SU-DHL-6 (cell line): ENCODE measurements around the gene NOS1AP.

ENCODE experiments used
- H2AFZ ChIP-seq: fragments of 200-600 bp; sonication (generic); 2 replicates; pipeline ENCODE4 v1.6.1; 2014; ENCODE audit warnings: low read depth, mild to moderate bottlenecking, moderate library complexity, mixed read lengths, antibody characterized with exemption, low read length; ENCODE audit not compliant: severe bottlenecking
- H3F3A ChIP-seq: fragments of 200-600 bp; shearing (Covaris generic); 2 replicates; pipeline ENCODE4 v1.6.0; 2016; ENCODE audit warnings: antibody characterized with exemption, mild to moderate bottlenecking; ENCODE audit not compliant: insufficient read depth
- H3K27ac ChIP-seq: fragments of 200-600 bp; sonication (generic); 2 replicates; pipeline ENCODE4 v1.5.1; 2016; ENCODE audit warnings: low read depth, mild to moderate bottlenecking, low read length, moderate library complexity, mixed read lengths
- H3K27me3 ChIP-seq: fragments of 200-600 bp; sonication (generic), shearing (Covaris generic); 2 replicates; pipeline ENCODE4 v1.6.0; 2014; ENCODE audit warnings: mild to moderate bottlenecking, low read length
- H3K36me3 ChIP-seq: fragments of 200-600 bp; sonication (generic); 2 replicates; pipeline ENCODE4 v1.6.1; 2014; ENCODE audit warnings: mild to moderate bottlenecking, low read length, mixed read lengths
- H3K4me2 ChIP-seq: fragments of 300-600, 200-600 bp; shearing (Covaris generic), sonication (generic); 2 replicates; pipeline ENCODE4 v1.6.0; 2014; ENCODE audit warnings: low read length, low read depth, mild to moderate bottlenecking; ENCODE audit not compliant: poor library complexity, severe bottlenecking
- H3K4me3 ChIP-seq: fragments of 200-600 bp; sonication (generic); 2 replicates; pipeline ENCODE4 v1.5.1; 2014; ENCODE audit warnings: antibody characterized with exemption, low read length, mild to moderate bottlenecking, mixed read lengths; ENCODE audit not compliant: insufficient read depth, poor library complexity, severe bottlenecking
- H3K79me2 ChIP-seq: fragments of 200-600 bp; sonication (generic); 2 replicates; pipeline ENCODE4 v1.6.1; 2014; ENCODE audit warnings: mild to moderate bottlenecking, low read length, moderate library complexity; ENCODE audit not compliant: insufficient read depth
- H3K9ac ChIP-seq: fragments of 200-600 bp; sonication (generic); 2 replicates; pipeline ENCODE4 v1.7.0; 2014; ENCODE audit warnings: mild to moderate bottlenecking, low read length
- H3K9me2 ChIP-seq: fragments of 200-600 bp; sonication (generic); replicated peaks from 2 replicates; pipeline ENCODE4 v1.6.1; 2014; ENCODE audit warnings: low read length; ENCODE audit not compliant: insufficient read depth
- H3K9me3 ChIP-seq: fragments of 200-600 bp; sonication (generic); 2 replicates; pipeline ENCODE4 v1.6.1; 2014; ENCODE audit warnings: low read length, mixed read lengths; ENCODE audit not compliant: insufficient read depth
- H4K20me1 ChIP-seq: fragments of 200-600 bp; sonication (generic); 2 replicates; pipeline ENCODE4 v1.6.1; 2014; ENCODE audit warnings: low read depth, mild to moderate bottlenecking, antibody characterized with exemption, low read length, moderate library complexity, mixed read lengths
- CTCF ChIP-seq: fragments of 200-600 bp; sonication (generic); IDR thresholded peaks from one replicate; pipeline ENCODE4 v1.5.1; 2017; ENCODE audit warnings: antibody characterized with exemption, mild to moderate bottlenecking, low read length, moderate library complexity; ENCODE audit not compliant: insufficient read depth, poor library complexity, severe bottlenecking
- EZH2phosphoT487 ChIP-seq: fragments of 200-600 bp; sonication (generic), shearing (Covaris generic); conservative IDR thresholded peaks from 2 replicates; pipeline ENCODE4 v1.6.1; 2018; ENCODE audit warnings: mild to moderate bottlenecking, antibody characterized with exemption, low read length, moderate library complexity, mixed read lengths

The NOS1AP gene

GRCh38 chr1:162185314-162186025, 116.0 kb downstream of the NOS1AP start:
- Histone ChIP-seq H3K27me3 (no peaks in the 10 kb centered on the region), H3K27ac (no peak overlapping the region), H4K20me1 (no peaks in the 10 kb centered on the region), H3K4me2 (no peak overlapping the region), H3K36me3 (no peaks in the 10 kb centered on the region), H3K9me2 (no peaks in the 10 kb centered on the region), H2AFZ (no peak overlapping the region), H3K9me3 (no peaks in the 10 kb centered on the region), H3K9ac (no peak overlapping the region), H3K79me2 (no peaks in the 10 kb centered on the region), H3F3A (no peaks in the 10 kb centered on the region), H3K4me3 (no peak overlapping the region)
- TF ChIP-seq CTCF: no peak
- TF ChIP-seq EZH2phosphoT487: no peak

- H2AFZ ChIP-seq: no peak overlapping the region
Measured at GRCh38 chr1:162186026-162186374, 116.5 kb downstream of the NOS1AP start.

GRCh38 chr1:162186406-162186805, 116.9 kb downstream of the NOS1AP start:
- Histone ChIP-seq H3K36me3 (no peaks in the 10 kb centered on the region), H3K27me3 (no peaks in the 10 kb centered on the region), H3K9me3 (no peaks in the 10 kb centered on the region), H3K79me2 (no peaks in the 10 kb centered on the region), H3K9me2 (no peaks in the 10 kb centered on the region), H2AFZ (no peak overlapping the region), H3K4me2 (no peak overlapping the region), H4K20me1 (no peaks in the 10 kb centered on the region), H3K27ac (no peak overlapping the region), H3K9ac (no peak overlapping the region), H3F3A (no peaks in the 10 kb centered on the region), H3K4me3 (no peak overlapping the region)
- TF ChIP-seq EZH2phosphoT487 (no peak), CTCF (no peak)

More at GRCh38 chr1:162186026-162186374, 116.5 kb downstream of the NOS1AP start:
- no peaks in the 10 kb centered on the region for H4K20me1 ChIP-seq
- no peaks in the 10 kb centered on the region for H3F3A ChIP-seq
- no peaks in the 10 kb centered on the region for H3K27me3 ChIP-seq
- H3K9me3 ChIP-seq: no peaks in the 10 kb centered on the region
- H3K4me2 ChIP-seq: no peak overlapping the region
- no peaks in the 10 kb centered on the region for H3K79me2 ChIP-seq
- no peaks in the 10 kb centered on the region for H3K9me2 ChIP-seq
- no peaks in the 10 kb centered on the region for H3K36me3 ChIP-seq
- H3K4me3 ChIP-seq: no peak overlapping the region
- TF ChIP-seq CTCF: no peak
- no peak for TF ChIP-seq EZH2phosphoT487
- H3K27ac ChIP-seq: no peak overlapping the region
- H3K9ac ChIP-seq: no peak overlapping the region
